ENCODE measurements around the gene NCOA7.

NCOA7 gene

DNA sequence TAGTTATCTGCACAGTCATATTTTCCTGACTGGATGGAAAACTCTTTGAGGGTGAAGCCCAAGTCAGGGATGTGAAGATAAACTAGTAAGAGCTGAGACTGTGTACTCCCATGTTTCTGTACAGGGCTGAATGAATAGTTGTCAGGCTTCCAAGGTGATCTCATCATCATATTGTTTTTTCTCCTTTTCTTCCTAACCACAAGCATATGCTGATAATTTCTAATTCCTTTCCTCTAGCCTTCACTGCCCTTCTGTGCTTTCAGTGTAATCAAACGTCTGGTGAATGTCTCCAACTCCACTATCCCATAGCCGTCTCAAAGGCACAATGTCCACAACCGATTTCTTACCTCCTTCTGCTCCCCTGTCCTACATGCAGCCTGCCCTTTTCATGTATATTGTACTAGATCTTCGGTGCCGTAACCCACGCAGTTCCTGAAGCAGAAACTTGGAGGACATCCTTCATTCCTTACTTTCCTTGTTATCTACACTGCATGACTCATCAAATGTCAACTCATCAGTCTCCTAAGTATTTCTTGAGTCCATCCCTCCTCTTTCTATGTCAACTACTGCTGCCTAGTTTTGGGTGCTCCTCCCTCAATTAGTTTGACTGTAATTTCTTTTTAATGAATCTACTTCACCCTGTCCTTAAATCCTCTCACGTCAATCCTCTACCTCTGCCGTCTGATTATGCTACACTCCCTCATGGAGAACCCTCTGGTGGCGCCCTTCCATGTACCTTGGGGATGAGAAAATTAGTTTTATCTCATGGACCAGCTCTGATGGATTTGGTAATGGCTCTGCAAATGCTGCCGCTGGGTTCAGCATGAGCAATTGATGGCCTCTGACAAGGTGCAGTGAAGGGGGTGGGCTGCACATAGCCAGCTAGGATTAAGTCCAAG lies 21.9 kb downstream of the NCOA7 start:
- no peak for DNase-seq (ENCODE audit: low read depth in 3 of 3)

DNA sequence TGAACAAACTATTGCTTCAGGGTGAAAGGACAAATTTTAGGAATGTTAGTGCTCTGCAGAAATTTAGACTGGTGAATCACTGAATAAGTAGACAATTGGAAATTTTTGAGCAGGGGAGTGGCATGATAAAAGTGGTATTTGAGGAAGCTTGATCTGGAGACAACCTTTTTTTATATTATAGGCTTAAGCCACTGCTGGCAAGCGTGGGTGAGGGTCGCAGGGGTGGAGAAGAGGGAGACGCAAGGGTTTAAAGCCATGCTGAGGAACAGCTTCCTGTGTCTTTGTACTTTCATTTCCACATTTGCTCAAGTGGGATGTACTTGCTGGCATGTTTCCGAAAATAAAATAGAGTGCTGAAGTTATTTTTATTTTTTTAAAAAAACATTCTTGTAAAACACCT lies 23.7 kb downstream of the NCOA7 start:
- DNase-seq (ENCODE audit: low read depth in 3 of 3), result no peak

DNA sequence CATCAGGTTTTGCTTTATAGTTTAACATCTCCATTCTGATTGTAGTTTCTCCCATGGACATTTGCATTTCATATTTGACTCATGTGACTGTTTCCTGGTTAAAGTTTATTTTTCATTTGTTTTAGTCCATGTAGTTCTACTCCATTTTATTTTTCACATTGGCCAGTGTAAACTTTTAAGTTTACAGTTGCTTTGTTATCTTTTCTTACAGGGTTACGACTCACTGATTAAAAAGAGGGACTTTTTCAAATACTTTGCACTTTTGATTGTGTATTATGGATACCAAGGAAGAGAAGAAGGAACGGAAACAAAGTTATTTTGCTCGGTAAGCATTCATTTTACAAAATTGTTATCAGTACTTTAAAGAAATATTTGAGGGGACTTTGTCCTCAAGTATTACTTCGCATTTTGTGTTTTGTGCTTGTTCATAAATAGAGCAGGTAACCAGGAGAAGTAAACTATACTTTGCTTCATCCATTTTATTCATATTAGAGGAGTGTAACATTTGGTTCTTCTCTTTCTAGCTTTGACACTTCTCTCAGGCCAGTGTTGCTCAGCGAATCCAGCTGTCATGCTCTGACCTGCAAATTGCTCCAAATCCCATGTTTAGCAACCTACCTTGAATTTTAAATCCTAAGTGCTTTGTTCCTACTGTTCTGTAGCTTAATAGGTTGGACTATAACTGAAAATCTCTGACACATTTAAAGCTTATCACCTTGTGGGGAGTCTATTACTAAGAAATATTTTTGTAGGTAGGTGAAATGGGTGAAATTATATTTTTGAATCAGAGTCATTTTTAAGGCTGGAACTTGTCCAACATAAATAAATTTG lies 24.5 kb downstream of the NCOA7 start:
- DNase-seq (ENCODE audit: low read depth in 3 of 3), result no peak

DNA sequence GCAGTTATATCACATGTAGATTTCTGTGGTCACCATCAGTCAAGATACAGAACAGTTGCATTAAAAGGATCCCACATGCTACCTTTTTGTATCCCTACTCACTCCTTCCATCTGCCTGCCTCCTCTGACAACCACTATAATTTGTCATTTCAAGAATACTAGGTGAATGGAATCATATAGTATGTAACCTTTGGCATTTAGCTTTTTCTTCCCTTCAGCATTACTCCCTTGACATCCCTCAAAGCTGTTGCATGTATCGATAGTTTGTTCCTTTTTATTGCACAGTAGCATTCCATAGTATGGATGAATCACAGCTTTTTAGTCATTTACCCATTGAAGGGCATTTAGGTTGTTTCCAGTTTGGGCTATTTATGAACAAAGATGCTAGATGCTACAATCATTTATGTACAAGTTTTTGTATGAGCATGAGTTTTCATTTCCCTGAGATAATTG lies 26.1 kb downstream of the NCOA7 start:
- no peak for DNase-seq (ENCODE audit: low read depth in 3 of 3)

DNA sequence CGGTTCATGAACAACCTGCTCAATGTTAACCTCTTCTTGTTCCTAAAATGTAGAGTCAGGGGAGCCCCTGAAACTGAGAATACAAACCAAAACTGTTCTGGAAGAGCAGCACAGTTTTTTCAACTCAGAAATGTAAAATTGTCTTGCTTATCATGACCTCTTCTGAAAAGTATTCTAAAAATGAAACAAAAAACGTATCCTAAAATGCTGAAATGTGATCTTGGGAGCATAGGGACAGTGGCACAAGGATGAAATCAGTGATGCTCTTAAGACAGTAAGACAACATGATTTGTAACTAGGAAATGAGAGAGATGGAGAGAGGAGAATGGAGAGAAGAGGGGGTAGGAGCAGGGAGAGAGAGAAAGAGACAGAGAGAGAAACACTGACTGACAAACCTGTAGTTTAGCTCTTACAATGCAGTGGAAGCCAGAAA lies 27.5 kb downstream of the NCOA7 start:
- no peak for DNase-seq (ENCODE audit: low read depth in 3 of 3)

DNA sequence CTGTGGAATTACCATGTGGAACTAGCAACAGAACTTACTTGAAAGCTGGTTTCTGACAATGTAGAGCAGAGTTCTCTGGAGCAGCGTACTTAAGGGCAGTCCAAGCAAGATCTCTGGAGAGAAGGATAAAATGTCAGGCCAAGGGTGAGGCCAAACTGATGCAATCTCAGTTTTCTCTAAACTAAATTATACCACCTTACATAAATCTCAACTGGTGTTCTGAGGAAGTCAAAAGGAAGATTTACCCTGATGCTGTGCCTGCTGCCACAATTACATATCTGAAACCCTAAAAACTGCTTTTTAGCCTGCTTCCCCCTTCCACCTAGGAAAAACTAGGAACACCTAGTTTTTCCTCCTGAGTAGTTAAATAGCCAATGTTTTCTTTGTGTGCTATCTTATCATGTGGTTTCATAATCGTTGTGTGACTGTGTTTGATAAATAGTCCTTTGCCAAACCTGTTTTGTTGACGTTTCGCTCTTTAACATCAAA lies 28.1 kb downstream of the NCOA7 start:
- DNase-seq (ENCODE audit: low read depth in 3 of 3), result no peak

DNA sequence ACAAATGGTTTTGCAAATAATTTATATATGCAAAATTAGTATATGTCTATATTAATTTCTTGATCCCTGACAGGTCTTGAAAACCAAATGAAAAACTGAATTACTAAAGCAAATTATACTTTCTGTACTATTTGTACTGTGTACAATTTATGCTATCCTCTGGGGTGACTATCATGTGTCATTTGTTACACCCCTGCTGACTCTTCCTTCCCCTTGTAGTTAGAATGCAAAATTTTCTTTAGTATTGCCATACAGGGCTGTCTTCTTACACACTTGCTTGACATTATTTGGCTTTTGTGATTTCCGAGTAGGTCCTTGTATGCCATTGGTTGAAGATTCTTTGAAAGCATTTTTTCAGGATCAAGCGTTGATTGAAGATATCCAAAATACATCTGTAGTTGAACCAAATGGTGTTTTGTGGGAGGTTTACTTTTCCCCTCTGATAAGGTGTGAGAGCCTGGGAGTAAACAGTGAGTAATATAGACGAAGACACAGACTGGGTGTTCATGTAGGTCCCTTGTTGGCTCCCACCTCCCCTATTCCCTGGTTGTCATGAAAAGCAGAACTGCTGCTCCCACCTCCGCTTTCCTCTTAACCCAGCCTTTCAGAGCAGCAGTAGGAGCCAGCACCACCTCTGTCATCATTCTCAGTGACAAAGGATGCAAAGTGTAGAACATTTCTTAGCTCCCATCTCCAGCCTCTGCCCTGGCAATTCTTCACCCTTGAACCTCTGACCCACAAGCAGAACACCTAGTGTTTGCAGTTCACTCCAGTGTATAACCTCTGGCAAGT lies 29.0 kb downstream of the NCOA7 start:
- no peak for DNase-seq (ENCODE audit: low read depth in 3 of 3)

DNA sequence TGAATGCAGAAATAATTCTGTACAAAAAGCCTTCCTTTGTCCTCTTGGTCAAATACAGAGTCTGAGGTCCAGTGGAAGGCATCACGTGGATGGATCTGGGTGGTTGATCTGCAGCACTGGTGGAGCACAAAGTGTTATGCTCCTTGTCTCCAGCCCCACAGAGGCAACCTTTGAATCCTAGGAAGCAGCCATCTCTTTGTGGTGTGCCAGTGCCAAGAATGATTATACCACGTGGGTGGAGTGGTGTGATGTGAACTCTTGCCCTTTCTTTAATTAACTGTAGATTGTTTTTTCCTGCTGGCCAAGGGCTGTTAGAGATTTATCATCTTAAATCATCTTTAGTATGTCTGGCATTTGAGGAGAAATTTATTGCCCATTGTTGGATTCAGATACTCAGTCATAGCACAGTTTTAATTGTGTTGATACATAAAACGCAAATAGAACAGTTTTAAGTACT lies 31.1 kb downstream of the NCOA7 start:
- no peak for DNase-seq (ENCODE audit: low read depth in 3 of 3)

DNA sequence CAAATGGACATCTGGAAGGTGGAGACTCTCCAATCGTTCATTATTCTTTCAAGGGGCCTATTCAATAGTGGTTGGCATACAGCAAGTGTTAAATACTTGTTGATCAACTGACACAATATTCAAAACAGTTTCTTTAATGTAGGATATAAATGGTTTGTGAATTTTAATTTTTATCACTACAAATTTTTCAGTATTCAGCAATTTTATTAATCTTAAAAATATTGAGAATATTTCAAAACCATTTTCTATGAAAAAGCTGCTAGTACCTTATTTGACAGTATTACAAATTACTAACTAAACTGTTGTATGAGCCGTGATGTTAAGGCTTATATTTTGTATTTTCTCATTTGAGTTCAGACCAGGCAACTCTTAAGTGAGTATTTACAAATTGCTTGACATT lies 32.4 kb downstream of the NCOA7 start:
- no peak for DNase-seq (ENCODE audit: low read depth in 3 of 3)

DNA sequence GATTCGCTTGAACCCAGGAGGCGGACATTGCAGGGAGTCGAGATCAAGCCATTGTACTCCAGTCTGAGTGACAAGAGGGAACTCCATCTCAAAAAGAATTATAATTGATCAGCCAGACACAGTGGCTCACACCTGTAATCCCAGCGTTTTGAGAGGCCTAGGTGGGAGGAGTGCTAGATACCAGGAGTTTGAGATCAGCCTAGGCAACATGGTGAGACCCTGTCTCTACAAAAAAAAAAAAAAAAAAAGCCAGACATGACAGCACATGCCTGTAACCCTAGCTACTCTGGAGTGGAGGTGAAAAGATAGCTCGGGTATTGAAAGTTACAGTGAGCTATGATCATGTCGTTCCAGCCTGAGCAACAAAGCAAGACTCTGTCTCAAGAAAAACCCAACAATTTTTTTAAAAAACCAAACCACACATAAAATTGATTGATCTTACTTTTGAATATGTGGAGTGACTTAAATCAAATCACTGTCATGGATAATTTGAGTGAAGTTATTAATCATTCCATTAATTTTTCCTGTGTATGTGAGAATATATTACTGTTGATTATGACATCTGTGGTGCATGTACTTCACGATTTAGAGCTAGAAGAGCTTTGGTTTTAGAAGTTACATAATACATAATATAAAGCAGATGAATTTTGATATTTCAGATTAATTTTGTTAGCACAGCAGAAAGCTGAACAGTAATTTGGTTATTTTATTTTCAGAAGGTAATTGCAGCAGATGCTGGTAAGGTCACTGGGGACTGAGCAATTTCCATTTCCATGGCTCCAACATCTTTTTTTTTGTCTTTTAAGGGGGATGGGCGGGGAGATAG lies 34.4 kb downstream of the NCOA7 start:
- DNase-seq (ENCODE audit: low read depth in 3 of 3), result no peak

DNA sequence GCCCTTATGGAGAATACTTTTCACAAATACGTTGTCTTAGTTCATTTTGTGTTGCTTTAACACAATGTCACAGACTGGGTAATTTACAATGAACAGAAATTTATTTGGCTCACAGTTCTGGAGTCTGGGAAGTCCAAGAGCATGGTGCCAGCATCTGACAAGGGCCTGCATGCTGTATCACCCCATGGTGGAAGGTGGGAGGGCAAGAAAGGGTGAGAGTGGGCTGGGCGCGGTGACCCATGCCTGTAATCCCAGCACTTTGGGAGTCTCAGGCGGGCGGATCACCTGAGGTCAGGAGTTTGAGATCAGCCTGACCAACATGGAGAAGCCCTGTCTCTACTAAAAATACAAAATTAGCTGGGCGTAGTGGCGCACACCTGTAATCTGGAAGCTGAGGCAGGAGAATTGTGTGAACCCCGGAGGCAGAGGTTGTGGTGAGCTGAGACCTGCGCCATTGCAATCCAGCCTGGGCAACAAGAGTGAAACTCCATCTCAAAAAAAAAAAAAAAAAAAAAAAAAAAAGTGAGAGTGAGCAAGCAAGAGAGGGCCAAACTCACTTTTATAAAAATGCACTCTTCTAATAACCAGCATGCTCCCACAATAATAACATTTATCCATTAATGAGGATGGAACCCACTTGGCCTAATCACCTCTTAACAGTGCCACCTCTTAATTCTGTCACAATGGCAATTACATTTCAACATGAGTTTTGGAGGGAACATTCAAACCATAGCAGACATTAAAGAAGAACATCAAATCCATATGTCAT lies 36.1 kb downstream of the NCOA7 start:
- DNase-seq (ENCODE audit: low read depth in 3 of 3), result no peak

DNA sequence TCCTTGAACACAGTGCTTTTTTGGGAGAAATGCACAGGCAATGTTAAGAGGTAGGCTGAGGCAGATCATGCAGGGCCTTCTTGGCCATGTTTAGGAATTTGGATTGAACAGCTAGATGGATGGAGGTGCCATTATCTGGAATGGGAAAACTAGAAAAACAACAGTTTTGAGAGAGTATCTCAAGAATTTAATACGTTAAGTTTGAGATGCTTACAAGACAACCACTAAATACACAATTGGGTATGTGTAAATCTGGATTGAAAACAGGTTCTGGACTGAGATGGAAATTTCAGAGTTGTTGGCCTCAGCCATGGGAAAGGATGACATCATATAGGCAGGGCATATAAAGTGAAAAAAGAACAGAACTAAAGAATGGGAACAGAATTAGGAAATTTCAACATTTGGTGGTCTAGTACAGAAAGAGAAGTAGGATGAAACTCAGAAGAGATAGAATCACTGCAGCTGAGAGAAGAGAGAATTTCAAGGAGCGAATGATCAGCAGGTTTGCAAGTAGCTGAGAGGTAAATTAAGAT lies 37.1 kb downstream of the NCOA7 start:
- DNase-seq (ENCODE audit: low read depth in 3 of 3), result no peak

DNA sequence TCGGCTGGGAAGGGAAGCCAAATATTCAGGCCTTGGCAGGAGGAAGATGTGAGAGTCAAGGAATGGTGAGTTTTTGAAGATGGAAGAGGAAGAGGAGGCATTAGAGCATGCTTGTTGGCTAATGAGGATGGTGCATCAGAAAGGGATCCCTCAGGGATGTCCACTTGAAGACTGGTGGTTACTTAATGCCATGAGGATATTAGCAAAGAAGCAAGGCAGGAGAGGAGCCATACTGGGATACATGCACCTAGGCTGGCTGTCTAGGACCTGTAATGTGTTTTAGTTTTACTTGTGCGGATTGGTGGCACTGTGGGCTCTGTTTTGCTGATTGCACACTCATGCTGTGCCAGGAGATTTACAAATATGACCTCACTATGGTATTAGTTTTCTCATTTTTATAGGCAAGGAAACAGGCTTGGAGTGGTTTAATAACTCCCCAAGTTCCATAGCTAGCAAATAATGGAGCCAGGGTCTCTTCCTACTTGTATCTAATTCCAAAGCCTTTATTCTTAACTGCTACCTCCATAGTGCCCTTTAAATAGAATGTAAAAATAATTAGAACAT lies 37.8 kb downstream of the NCOA7 start:
- DNase-seq (ENCODE audit: low read depth in 3 of 3), result no peak

DNA sequence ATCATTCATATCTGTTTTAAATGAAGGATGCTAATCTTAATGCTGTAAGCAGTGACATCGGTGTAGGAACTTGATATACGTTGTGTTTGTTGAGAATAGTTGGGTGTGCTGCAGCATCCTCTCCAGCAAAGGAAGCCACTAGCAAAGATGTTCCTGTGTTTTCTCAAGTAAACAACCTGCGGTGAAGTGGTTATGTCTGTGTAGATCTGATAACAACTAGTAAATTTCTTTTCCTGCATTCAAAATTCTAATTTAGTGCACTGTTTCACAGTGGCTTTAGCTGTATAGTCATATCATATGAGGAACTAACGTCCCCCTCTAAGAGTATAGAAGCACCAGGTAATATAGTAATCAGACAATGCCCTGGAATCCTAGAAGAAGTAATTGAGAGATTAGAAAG lies 38.7 kb downstream of the NCOA7 start:
- no peak for DNase-seq (ENCODE audit: low read depth in 3 of 3)

DNA sequence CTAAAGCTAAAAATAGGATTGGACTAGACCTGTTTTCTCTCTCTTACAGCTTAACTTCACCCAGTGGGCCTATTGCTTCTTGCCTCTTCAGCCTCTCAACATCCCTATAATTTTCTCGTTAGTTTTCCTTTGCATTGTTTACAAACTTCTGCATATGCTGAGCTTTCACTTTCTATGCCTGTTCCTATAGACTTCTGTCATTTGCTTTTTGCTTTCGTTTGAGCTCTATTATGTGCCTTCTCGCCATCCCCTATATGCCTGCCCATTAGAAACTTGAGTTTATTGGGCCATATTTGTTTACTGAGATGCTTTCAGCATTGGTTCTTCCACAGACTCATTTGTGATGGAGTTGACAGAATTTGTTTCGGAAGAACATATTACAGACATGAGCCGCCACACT lies 40.9 kb downstream of the NCOA7 start:
- DNase-seq (ENCODE audit: low read depth in 3 of 3), result no peak

DNA sequence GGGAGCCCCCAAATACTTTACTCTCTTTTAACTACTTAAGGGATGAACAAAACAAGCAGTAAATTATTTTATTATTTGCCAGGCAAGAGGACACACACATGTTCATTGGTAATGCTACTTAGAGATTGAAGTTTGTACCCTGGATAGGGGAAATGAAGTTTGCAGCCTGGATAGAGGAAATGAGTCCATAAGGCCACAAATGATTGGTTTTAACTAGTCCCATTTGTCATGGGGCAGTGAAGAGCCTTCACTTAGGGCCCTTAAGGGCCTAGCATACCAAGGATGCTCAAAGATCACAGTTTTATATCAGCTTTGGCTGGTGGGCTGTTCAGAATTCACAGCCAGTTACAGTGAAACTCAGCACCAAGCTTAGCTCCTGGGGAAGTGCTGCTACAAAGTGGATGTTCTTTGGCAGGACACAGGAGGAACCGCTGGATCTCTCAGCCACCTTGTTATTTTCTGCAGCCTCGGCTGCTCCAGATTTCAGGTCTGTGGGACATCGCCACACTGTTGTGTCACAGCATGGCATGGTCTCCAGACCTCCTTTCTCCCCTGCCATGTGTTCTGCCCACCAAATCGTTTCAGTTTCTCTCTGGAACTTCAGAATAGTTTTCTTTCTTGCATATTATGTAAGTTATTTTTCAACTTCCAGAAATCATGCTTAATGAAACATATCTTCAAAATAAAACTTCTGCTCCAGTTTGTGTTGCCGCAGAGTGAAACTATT lies 41.8 kb downstream of the NCOA7 start:
- no peak for DNase-seq (ENCODE audit: low read depth in 3 of 3)

DNA sequence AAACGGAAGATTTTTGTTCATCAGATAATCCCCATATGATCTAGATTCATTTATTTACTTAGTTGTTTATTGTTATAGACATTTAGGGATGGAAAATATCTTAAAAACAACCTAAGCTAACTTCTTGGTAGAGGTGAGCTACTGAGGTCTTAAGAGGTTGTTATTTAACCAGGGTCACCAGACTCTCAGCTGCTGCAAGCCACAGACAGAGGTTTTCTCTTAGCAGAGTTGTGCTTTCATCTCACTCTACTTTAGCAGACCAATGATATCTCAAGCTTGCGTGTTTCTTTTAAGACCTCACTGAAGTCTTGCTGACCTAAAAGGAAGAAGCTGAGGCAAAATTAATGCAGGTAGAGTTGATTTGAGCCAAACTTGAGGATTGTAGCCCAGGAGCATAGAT lies 43.6 kb downstream of the NCOA7 start:
- DNase-seq (ENCODE audit: low read depth in 3 of 3), result no peak

DNA sequence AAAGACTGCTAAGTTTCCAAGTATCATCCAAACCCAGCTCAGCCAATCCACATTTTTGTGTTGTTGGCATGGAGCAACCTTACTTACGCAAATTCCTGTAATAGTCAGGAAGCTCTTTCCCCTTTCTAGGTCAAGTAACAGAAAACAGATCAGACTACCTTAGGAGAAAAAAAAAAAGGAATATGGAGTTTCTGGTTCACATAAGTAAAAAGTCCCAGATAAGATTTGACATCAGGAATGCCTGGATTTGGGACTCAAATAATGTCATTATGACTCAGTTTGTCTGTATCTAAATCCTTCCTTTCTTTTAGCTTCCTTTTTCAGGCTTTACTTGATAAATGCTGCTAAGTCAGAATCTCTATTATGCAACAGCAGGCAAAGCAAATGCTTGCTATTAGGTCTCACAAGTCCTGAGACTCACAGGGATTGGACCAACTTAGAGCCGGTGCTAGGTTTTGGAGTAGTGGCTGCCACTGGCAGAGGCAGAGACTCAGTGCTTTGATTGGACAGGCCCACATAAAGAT lies 44.5 kb downstream of the NCOA7 start:
- no peak for DNase-seq (ENCODE audit: low read depth in 3 of 3)

DNA sequence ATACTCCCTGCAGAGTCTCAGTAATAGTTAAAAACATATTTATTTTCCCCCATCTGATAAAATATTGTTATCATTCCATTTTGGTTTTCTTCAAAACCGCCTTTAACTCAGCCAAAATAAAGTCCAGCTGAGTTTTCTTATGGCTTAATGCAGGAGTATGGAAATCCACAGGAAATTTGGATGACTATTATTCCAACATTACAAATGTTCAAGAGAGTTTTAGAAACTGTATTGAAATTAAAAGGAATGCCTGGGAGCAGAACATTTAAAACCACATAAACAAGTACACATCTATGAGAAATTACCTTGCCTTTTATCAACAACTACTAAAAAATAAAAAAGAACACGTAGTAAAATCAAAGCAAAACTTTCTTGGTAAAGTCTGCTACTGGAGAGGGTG lies 45.7 kb downstream of the NCOA7 start:
- no peak for DNase-seq (ENCODE audit: low read depth in 3 of 3)

All from stimulated activated CD4-positive, alpha-beta T cell treated with anti-CD3 and anti-CD28 coated beads, TNF-alpha, amount 100 ng/mL, for 48 hours (primary cell).